Measurements from ENCODE around the gene IFI27.

The IFI27 gene

GRCh38 chr14:94089479-94089878 lies 21.1 kb upstream of the IFI27 start:
- no peak for DNase-seq
- TF ChIP-seq GATA1 (IDR thresholded peaks at IDR 0.05; ENCODE audit: low read depth, low read length) (no peak), POLR2A (IDR thresholded peaks at IDR 0.05; ENCODE audit: low read length) (no peak)

DNA sequence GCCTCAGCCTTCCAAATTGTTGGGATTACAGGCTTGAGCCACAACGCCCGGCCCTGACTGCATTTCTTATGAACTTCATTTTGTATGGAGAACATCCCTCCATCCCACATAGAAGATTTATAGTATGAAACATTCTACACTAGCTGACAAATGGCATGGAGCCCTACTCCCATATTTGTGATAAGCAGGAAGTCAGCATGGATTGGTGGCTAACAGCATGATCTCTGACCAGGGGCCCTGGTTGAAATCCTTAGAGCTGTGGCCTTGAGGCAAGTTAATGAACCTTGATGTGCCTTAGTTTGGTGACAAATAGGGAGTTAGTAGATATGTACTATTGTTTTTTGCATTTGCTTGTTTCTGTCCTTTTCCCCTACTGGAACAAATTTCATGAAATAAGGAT lies 17.1 kb upstream of the IFI27 start:
- TF ChIP-seq POLR2A (IDR thresholded peaks at IDR 0.05; ENCODE audit: low read length), result no peak

DNA sequence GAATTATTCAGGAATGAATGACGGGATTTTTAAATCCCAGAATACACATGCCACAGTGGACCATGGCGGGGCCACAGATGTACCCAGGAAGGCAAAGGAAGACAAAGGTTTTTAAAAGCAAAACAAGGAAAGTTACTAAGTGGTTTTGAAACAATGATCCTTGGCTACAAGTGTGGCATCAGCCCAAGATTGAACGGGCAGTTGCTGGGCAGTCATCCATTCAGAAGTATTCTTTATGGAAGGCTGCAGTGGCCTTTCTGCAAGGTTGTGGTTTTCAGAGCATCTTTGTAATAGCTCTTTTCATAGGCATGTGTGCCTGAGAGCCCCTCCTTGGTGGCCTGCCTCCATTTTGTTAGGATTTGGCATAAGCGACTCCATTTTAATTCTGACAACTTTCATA lies 13.4 kb upstream of the IFI27 start:
- TF ChIP-seq GATA1 (IDR thresholded peaks at IDR 0.05; ENCODE audit: low read depth, low read length) (no peak), POLR2A (IDR thresholded peaks at IDR 0.05; ENCODE audit: low read length) (no peak)
- DNase-seq, result no peak

More for the DNA sequence above, 17.1 kb upstream of the IFI27 start:
- DNase-seq, result no peak

- no peak for DNase-seq
- TF ChIP-seq POLR2A (IDR thresholded peaks at IDR 0.05; ENCODE audit: low read length) (no peak), GATA1 (IDR thresholded peaks at IDR 0.05; ENCODE audit: low read depth, low read length) (no peak)
Observed at GRCh38 chr14:94098326-94098992, 12.1 kb upstream of the IFI27 start.

DNA sequence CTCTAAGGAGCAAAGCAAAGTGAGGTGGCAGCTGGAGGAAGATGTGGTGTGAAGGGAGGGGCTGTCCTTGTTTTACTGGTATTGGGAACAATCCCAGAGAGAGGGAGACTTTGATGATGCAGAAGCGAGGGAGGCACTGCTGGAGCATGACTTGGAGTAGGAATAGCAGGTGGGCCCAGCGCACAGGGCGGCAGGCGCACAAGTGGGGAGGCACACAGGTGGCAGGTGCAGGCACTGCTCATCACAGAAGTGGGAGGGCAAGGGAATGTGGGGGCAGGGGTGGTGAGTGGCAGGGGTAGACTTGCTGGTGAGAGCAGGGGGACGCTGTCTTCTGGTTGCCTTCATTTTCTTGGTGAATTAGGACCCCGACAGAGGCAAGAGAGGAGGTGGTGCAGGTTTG lies 11.5 kb upstream of the IFI27 start:
- no peak for DNase-seq
- TF ChIP-seq GATA1 (IDR thresholded peaks at IDR 0.05; ENCODE audit: low read depth, low read length) (no peak), POLR2A (IDR thresholded peaks at IDR 0.05; ENCODE audit: low read length) (no peak)

GRCh38 chr14:94100847-94101246 lies 9.7 kb upstream of the IFI27 start:
- DNase-seq, result no peak
- TF ChIP-seq GATA1 (IDR thresholded peaks at IDR 0.05; ENCODE audit: low read depth, low read length) (no peak), POLR2A (IDR thresholded peaks at IDR 0.05; ENCODE audit: low read length) (no peak)

DNA sequence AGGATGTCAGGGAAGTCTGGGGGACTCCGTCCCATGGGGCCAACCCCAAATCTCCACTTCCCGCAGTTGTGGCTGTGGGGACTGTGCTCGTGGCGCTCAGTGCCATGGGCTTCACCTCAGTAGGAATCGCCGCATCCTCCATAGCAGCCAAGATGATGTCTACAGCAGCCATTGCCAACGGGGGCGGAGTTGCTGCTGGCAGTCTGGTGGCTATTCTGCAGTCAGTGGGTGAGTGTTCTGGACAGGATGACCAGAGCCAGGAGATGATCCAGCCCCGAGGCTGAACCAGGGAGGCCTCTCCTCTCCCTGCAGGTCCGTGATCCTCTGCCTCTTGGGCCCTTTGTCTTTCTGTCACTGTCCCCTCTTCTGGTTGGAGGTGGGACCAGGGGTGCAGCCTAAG lies 8.8 kb upstream of the IFI27 start:
- no peak for DNase-seq
- TF ChIP-seq GATA1 (IDR thresholded peaks at IDR 0.05; ENCODE audit: low read depth, low read length) (no peak), POLR2A (IDR thresholded peaks at IDR 0.05; ENCODE audit: low read length) (no peak)

DNA sequence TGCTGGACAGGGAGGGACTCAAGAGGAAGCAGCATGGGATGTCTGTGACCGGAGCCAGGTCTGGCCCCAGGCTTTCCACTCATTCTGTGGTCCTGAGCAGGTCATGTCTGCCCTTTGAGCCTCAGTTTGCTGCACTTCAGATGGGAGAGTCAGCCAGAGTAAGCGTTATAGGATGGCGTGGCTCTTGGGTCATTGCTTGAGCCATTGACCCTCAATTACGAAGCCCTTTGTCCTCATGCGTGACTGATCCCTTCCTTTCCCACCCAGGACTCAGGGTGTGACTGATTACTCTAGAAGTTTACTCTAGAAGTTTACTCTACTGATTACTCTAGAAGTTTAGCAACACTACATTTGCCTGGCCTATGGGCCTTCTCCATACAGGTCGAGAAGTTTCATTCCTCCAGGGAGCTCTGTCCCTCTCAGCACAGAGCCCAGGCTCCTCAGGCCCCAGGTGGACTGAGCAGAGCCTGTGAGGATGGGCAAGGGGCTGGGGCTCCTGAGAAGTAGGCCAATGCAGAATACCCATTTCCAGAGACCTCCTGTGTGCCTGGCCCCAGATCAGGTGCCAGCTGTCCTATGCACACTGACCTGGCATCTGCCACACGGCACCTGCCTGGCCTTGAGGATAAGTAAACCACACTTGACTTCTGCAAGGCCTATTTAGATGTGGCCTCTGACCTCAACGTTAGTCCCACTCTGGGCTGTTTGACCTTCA lies 7.6 kb upstream of the IFI27 start:
- TF ChIP-seq POLR2A (IDR thresholded peaks at IDR 0.05; ENCODE audit: low read length), result no peak
- no peak for DNase-seq

GRCh38 chr14:94103554-94104150 lies 6.9 kb upstream of the IFI27 start:
- no peak for TF ChIP-seq POLR2A (IDR thresholded peaks at IDR 0.05; ENCODE audit: low read length)
- no peak for TF ChIP-seq GATA1 (IDR thresholded peaks at IDR 0.05; ENCODE audit: low read depth, low read length)
- DNase-seq, result no peak

DNA sequence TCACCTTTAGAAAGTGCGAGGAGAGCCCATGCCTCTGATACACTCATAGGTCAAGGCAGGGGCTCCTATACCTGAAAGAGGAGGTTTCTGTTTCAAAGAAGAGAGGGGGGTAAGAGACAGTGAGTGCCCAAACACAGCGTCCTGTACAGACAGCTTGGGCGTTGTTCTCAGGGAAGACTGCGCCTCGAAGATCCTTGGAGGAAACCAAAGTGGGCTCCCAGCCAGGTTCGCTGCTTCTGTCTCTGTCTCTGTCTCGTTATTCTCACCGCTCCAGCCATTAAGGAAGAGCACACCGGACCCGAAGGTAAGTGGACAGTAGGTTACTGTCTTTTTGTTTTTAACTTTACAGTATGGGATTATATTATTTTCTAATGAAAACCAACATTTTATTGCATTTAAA lies 5.8 kb upstream of the IFI27 start:
- TF ChIP-seq GATA1 (IDR thresholded peaks at IDR 0.05; ENCODE audit: low read depth, low read length) (no peak), POLR2A (IDR thresholded peaks at IDR 0.05; ENCODE audit: low read length) (no peak)
- no peak for DNase-seq

GRCh38 chr14:94109915-94110250 lies 653 bp upstream of the IFI27 start:
- TF ChIP-seq GATA1 (IDR thresholded peaks at IDR 0.05; ENCODE audit: low read depth, low read length) (no peak), POLR2A (IDR thresholded peaks at IDR 0.05; ENCODE audit: low read length) (no peak)
- no peak for DNase-seq

GRCh38 chr14:94111276-94112095 lies 950 bp downstream of the IFI27 start:
- no peak for TF ChIP-seq POLR2A (IDR thresholded peaks at IDR 0.05; ENCODE audit: low read length)
- no peak for TF ChIP-seq GATA1 (IDR thresholded peaks at IDR 0.05; ENCODE audit: low read depth, low read length)

GRCh38 chr14:94112513-94113063 lies 2.1 kb downstream of the IFI27 start:
- DNase-seq, result no peak
- TF ChIP-seq GATA1 (IDR thresholded peaks at IDR 0.05; ENCODE audit: low read depth, low read length) (no peak), POLR2A (IDR thresholded peaks at IDR 0.05; ENCODE audit: low read length) (no peak)

More at GRCh38 chr14:94111276-94112095, 950 bp downstream of the IFI27 start:
- DNase-seq, result no peak

DNA sequence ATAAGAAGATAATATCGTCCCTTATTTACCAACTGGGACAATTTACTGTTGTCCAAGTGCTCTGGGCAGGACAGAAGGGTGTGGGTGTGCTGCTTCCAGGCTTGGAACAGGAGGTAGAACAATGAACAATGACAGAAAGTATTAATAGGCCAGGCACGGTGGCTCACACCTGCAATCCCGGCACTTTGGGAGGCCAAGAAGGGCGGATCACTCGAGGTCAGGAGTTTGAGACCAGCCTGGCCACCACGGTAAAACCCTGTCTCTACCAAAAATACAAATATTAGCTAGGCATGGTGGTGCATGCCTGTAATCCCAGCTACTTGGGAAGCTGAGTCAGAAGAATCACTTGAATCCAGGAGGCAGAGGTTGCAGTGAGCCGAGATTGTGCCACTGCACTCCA lies 2.5 kb downstream of the IFI27 start:
- TF ChIP-seq POLR2A (IDR thresholded peaks at IDR 0.05; ENCODE audit: low read length), result no peak
- TF ChIP-seq GATA1 (IDR thresholded peaks at IDR 0.05; ENCODE audit: low read depth, low read length), result no peak
- no peak for DNase-seq

All from erythroblast (primary cell).